ENCODE results near the gene NOXRED1.

Gene NOXRED1

GRCh38 chr14:77356899-77357298 is 66.4 kb downstream of the NOXRED1 start:
- TF ChIP-seq EGR1 (IDR thresholded peaks at IDR 0.05) (no peak), MAX (IDR thresholded peaks at IDR 0.05) (no peak), FOXM1 (IDR thresholded peaks at IDR 0.05; ENCODE audit: borderline replicate concordance, low read depth) (no peak), EP300 (IDR thresholded peaks at IDR 0.05; ENCODE audit: borderline replicate concordance) (no peak), USF1 (IDR thresholded peaks at IDR 0.05) (no peak), RAD21 (IDR thresholded peaks at IDR 0.05; ENCODE audit: low read depth) (no peak), TCF12 (IDR thresholded peaks at IDR 0.05; ENCODE audit: low read depth) (no peak), CEBPB (IDR thresholded peaks at IDR 0.05) (no peak), TEAD4 (IDR thresholded peaks at IDR 0.05) (no peak), NFIC (IDR thresholded peaks at IDR 0.05) (no peak), CREB1 (IDR thresholded peaks at IDR 0.05; ENCODE audit: low read depth) (no peak), TAF1 (IDR thresholded peaks at IDR 0.05; ENCODE audit: low read depth) (no peak), ZBTB7A (IDR thresholded peaks at IDR 0.05; ENCODE audit: low read depth) (no peak), YY1 (IDR thresholded peaks at IDR 0.05; ENCODE audit: low read depth) (no peak)

GRCh38 chr14:77355811-77356210 is 67.5 kb downstream of the NOXRED1 start:
- no peak for TF ChIP-seq FOXM1 (IDR thresholded peaks at IDR 0.05; ENCODE audit: borderline replicate concordance, low read depth)
- no peak for TF ChIP-seq EGR1 (IDR thresholded peaks at IDR 0.05)
- no peak for TF ChIP-seq RAD21 (IDR thresholded peaks at IDR 0.05; ENCODE audit: low read depth)
- TF ChIP-seq USF1 (IDR thresholded peaks at IDR 0.05) = no peak

- TF ChIP-seq YY1 (IDR thresholded peaks at IDR 0.05; ENCODE audit: low read depth) (no peak), FOXM1 (IDR thresholded peaks at IDR 0.05; ENCODE audit: borderline replicate concordance, low read depth) (no peak), REST (IDR thresholded peaks at IDR 0.05; ENCODE audit: low read depth) (no peak), MAX (IDR thresholded peaks at IDR 0.05) (no peak), TCF12 (IDR thresholded peaks at IDR 0.05; ENCODE audit: low read depth) (no peak), USF1 (IDR thresholded peaks at IDR 0.05) (no peak)
Measured at GRCh38 chr14:77353469-77354141, 69.7 kb downstream of the NOXRED1 start.

GRCh38 chr14:77347751-77348150 is 75.6 kb downstream of the NOXRED1 start:
- no peak for TF ChIP-seq ZBTB7A (IDR thresholded peaks at IDR 0.05; ENCODE audit: low read depth)
- TF ChIP-seq FOXM1 (IDR thresholded peaks at IDR 0.05; ENCODE audit: borderline replicate concordance, low read depth) = no peak
- TF ChIP-seq TAF1 (IDR thresholded peaks at IDR 0.05; ENCODE audit: low read depth) = no peak
- no peak for TF ChIP-seq NFIC (IDR thresholded peaks at IDR 0.05)
- no peak for TF ChIP-seq EGR1 (IDR thresholded peaks at IDR 0.05)
- no peak for TF ChIP-seq TEAD4 (IDR thresholded peaks at IDR 0.05)
- TF ChIP-seq CREB1 (IDR thresholded peaks at IDR 0.05; ENCODE audit: low read depth) = no peak
- TF ChIP-seq CEBPB (IDR thresholded peaks at IDR 0.05) = no peak
- no peak for TF ChIP-seq REST (IDR thresholded peaks at IDR 0.05; ENCODE audit: low read depth)
- no peak for TF ChIP-seq USF1 (IDR thresholded peaks at IDR 0.05)
- no peak for TF ChIP-seq EP300 (IDR thresholded peaks at IDR 0.05; ENCODE audit: borderline replicate concordance)
- TF ChIP-seq YY1 (IDR thresholded peaks at IDR 0.05; ENCODE audit: low read depth) = no peak
- TF ChIP-seq RAD21 (IDR thresholded peaks at IDR 0.05; ENCODE audit: low read depth) = no peak
- no peak for TF ChIP-seq MAX (IDR thresholded peaks at IDR 0.05)

GRCh38 chr14:77346495-77346894 is 76.8 kb downstream of the NOXRED1 start:
- TF ChIP-seq CREB1 (IDR thresholded peaks at IDR 0.05; ENCODE audit: low read depth) (no peak), REST (IDR thresholded peaks at IDR 0.05; ENCODE audit: low read depth) (no peak), FOXM1 (IDR thresholded peaks at IDR 0.05; ENCODE audit: borderline replicate concordance, low read depth) (no peak), NFIC (IDR thresholded peaks at IDR 0.05) (no peak), ZBTB7A (IDR thresholded peaks at IDR 0.05; ENCODE audit: low read depth) (no peak), CEBPB (IDR thresholded peaks at IDR 0.05) (no peak), TAF1 (IDR thresholded peaks at IDR 0.05; ENCODE audit: low read depth) (no peak), TCF12 (IDR thresholded peaks at IDR 0.05; ENCODE audit: low read depth) (no peak), RAD21 (IDR thresholded peaks at IDR 0.05; ENCODE audit: low read depth) (no peak), TEAD4 (IDR thresholded peaks at IDR 0.05) (no peak), EGR1 (IDR thresholded peaks at IDR 0.05) (no peak), MAX (IDR thresholded peaks at IDR 0.05) (no peak), YY1 (IDR thresholded peaks at IDR 0.05; ENCODE audit: low read depth) (no peak), USF1 (IDR thresholded peaks at IDR 0.05) (no peak), EP300 (IDR thresholded peaks at IDR 0.05; ENCODE audit: borderline replicate concordance) (no peak)
